ENCODE measurements around the gene TBC1D16.

DNA sequence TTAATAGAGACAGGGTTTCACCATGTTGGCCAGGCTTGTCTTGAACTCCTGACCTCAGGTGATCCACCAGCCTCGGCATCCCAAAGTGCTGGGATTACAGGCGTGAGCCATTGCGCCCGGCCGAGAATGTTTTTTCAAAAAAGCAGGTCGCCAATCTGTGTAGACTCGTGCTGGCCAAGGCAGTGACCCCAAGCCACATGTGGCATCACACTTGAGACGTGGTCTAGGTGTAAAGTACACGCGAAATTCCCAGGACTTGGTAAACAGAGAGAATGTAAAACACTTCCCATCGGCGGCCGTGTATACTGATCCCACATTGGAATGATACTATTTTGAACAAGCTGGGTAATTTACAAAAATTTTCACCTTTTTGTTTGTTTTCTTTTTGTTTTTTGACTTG is 41.1 kb downstream of the TBC1D16 start:
- TF ChIP-seq, protein P1, sequence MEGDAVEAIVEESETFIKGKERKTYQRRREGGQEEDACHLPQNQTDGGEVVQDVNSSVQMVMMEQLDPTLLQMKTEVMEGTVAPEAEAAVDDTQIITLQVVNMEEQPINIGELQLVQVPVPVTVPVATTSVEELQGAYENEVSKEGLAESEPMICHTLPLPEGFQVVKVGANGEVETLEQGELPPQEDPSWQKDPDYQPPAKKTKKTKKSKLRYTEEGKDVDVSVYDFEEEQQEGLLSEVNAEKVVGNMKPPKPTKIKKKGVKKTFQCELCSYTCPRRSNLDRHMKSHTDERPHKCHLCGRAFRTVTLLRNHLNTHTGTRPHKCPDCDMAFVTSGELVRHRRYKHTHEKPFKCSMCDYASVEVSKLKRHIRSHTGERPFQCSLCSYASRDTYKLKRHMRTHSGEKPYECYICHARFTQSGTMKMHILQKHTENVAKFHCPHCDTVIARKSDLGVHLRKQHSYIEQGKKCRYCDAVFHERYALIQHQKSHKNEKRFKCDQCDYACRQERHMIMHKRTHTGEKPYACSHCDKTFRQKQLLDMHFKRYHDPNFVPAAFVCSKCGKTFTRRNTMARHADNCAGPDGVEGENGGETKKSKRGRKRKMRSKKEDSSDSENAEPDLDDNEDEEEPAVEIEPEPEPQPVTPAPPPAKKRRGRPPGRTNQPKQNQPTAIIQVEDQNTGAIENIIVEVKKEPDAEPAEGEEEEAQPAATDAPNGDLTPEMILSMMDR (IDR thresholded peaks at IDR 0.05; ENCODE audit: low read depth, low read length) = no peak
- no peak for TF ChIP-seq POLR2A (IDR thresholded peaks at IDR 0.05; ENCODE audit: extremely low read depth, insufficient read length)
- TF ChIP-seq, protein P2, sequence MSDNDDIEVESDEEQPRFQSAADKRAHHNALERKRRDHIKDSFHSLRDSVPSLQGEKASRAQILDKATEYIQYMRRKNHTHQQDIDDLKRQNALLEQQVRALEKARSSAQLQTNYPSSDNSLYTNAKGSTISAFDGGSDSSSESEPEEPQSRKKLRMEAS (IDR thresholded peaks at IDR 0.05; ENCODE audit: low read depth, low read length) = no peak
- TF ChIP-seq MYC (IDR thresholded peaks at IDR 0.05; ENCODE audit: low read depth, low read length) = no peak
